WTC11 (cell line): Measurements from ENCODE around the gene SNX1.

Experiments used
- CREB1 ChIP-seq: sonication (generic); formaldehyde crosslinking; IDR thresholded peaks from 2 replicates; pipeline ENCODE4 v1.8.0; 2023; ENCODE audit warnings: mild to moderate bottlenecking, missing genetic modification reagents
- CTCF ChIP-seq: fragments of 200-600 bp; IDR thresholded peaks from 2 replicates; pipeline ENCODE4 v1.8.0; 2022; ENCODE audit warnings: antibody characterized with exemption
- ELF4 ChIP-seq: sonication (generic); formaldehyde crosslinking; IDR thresholded peaks from 2 replicates; pipeline ENCODE4 v1.8.1; 2022; ENCODE audit warnings: low read depth, mild to moderate bottlenecking, moderate library complexity, missing genetic modification reagents
- GABPB1 ChIP-seq: sonication (generic); formaldehyde crosslinking; IDR thresholded peaks from 2 replicates; pipeline ENCODE4 v1.8.1; 2023; ENCODE audit warnings: mild to moderate bottlenecking, missing genetic modification reagents
- OVOL2 ChIP-seq: fragments of 250-450 bp; sonication (Bioruptor Pico); IDR thresholded peaks from 2 replicates; pipeline ENCODE4 v1.9.0; 2021; ENCODE audit warnings: mild to moderate bottlenecking, borderline replicate concordance
- SMAD4 ChIP-seq: sonication (generic); formaldehyde crosslinking; IDR thresholded peaks from 2 replicates; pipeline ENCODE4 v1.8.0; 2022; ENCODE audit warnings: mild to moderate bottlenecking, missing genetic modification reagents
- ZBTB43 ChIP-seq: sonication (generic); formaldehyde crosslinking; IDR thresholded peaks from 2 replicates; pipeline ENCODE4 v1.8.1; 2023; ENCODE audit warnings: mild to moderate bottlenecking, missing genetic modification reagents
- ZNF121 ChIP-seq: sonication (generic); formaldehyde crosslinking; IDR thresholded peaks from 2 replicates; pipeline ENCODE4 v1.8.0; 2023; ENCODE audit warnings: missing genetic modification reagents
- ZNF232 ChIP-seq: sonication (generic); formaldehyde crosslinking; IDR thresholded peaks from 2 replicates; pipeline ENCODE4 v1.8.0; 2022; ENCODE audit warnings: mild to moderate bottlenecking, missing genetic modification reagents

- TF ChIP-seq ZNF232 (CRISPR knock-in tag), result no peak
- TF ChIP-seq CTCF, result no peak
- TF ChIP-seq CREB1 (CRISPR knock-in tag), result no peak
- TF ChIP-seq ZBTB43 (CRISPR knock-in tag), result no peak
- TF ChIP-seq ZNF121 (CRISPR knock-in tag), result no peak
- TF ChIP-seq GABPB1, result no peak
- no peak for TF ChIP-seq OVOL2 (CRISPR knock-in tag)
- TF ChIP-seq ELF4 (CRISPR knock-in tag), result no peak
- no peak for TF ChIP-seq SMAD4 (CRISPR knock-in tag)
These were observed 41.5 kb downstream of the SNX1 start for GRCh38 chr15:64137226-64137833.
